Osteocyte (in vitro differentiated cells): ENCODE data around the gene FCGR2B. TPM values are rescaled to one million over a fixed set of nuclear protein-coding genes. Genes with fewer than 3 reads are reported as not detected.
"Not testable (repeated sequence)": the region's sequence is repeated elsewhere in the genome, so short reads cannot be mapped to it uniquely, and the experiment has no call there.

Experiments
- DNase-seq: peaks from one replicate; pipeline ENCODE4 v3.0.0; 2021; ENCODE audit warnings: mixed read lengths; ENCODE audit not compliant: unreplicated experiment; ENCODE audit errors: extremely low spot score
- H3K27ac Mint-ChIP-seq: one replicate; pipeline ENCODE4 v1.8.0; 2021; ENCODE audit warnings: mild to moderate bottlenecking, mixed read lengths; ENCODE audit not compliant: unreplicated experiment
- H3K27me3 Mint-ChIP-seq: one replicate; pipeline ENCODE4 v1.8.0; 2021; ENCODE audit warnings: mixed read lengths; ENCODE audit not compliant: unreplicated experiment
- H3K36me3 Mint-ChIP-seq: one replicate; pipeline ENCODE4 v1.8.0; 2021; ENCODE audit warnings: mixed read lengths; ENCODE audit not compliant: unreplicated experiment
- H3K4me1 Mint-ChIP-seq: one replicate; pipeline ENCODE4 v1.8.0; 2021; ENCODE audit warnings: mixed read lengths; ENCODE audit not compliant: unreplicated experiment
- H3K4me3 Mint-ChIP-seq: one replicate; pipeline ENCODE4 v1.8.0; 2021; ENCODE audit warnings: mild to moderate bottlenecking, moderate library complexity, mixed read lengths; ENCODE audit not compliant: unreplicated experiment
- H3K9me3 Mint-ChIP-seq: one replicate; pipeline ENCODE4 v1.8.0; 2021; ENCODE audit warnings: mixed read lengths; ENCODE audit not compliant: unreplicated experiment
- total RNA-seq: library from RNA; stranded (reverse); gene quantifications from 2 replicates; pipeline ENCODE4 v1.2.1, GENCODE V29; 2021
- TF ChIP-seq, protein P1 (sequence below): fragments of 200-600 bp; sonication (generic); IDR thresholded peaks from 2 replicates; pipeline ENCODE4 v1.5.0; 2021; ENCODE audit warnings: antibody characterized with exemption, mild to moderate bottlenecking, moderate library complexity

The FCGR2B gene
- total RNA-seq, 1 donor from 2014 or later = not detected

DNA sequence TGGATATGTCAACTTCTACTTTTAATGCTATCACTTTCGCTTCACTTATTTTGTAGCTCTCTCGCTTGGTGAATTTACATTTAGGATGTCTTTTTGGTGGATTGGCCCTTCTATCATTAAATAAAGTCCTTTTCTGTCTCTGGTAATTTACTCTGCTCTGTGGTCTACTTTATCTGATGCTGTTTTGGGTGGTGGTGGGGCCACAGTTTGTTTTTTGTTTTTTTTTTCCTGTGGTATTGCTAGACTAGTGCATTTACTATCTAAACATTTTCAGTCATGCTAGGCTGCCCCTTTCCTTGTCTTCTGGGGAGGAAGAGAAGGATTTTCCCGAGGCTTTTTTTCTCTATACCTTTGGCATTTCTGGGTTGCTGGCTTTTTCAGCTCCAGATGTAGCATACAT, 26.0 kb downstream of the FCGR2B start:
- Mint-ChIP-seq H3K27ac (no peak overlapping the region), H3K36me3 (no peaks in the 10 kb centered on the region)

DNA sequence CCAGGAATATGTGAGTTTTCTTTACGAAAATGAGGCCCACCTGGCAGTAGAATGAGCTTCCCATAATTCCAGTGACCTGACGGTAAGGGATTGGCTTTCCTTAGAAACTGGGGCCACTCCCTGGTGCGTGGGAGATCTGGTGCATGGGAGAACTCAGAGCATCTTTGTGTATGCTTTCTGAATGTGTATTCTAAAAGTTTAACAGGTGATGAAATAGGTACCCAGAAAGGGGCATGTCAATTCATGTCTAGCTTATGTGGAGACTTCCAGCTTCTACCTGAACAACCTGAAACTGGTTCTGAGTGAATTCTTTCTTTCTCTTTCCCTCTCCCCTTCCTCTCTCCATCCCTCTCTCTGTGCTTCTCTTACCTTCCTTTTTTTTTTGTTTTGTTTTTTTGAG, 28.9 kb downstream of the FCGR2B start:
- Mint-ChIP-seq H3K4me1 (no peaks in the 10 kb centered on the region), H3K36me3 (no peaks in the 10 kb centered on the region)

More for the DNA sequence above, 26.0 kb downstream of the FCGR2B start:
- Mint-ChIP-seq H3K4me1 (no peaks in the 10 kb centered on the region), H3K9me3 (no peaks in the 10 kb centered on the region), H3K4me3 (no peak overlapping the region), H3K27me3 (peaks cover 32% of the 10 kb centered on the region)
- DNase-seq = no peak
- TF ChIP-seq, protein P1, sequence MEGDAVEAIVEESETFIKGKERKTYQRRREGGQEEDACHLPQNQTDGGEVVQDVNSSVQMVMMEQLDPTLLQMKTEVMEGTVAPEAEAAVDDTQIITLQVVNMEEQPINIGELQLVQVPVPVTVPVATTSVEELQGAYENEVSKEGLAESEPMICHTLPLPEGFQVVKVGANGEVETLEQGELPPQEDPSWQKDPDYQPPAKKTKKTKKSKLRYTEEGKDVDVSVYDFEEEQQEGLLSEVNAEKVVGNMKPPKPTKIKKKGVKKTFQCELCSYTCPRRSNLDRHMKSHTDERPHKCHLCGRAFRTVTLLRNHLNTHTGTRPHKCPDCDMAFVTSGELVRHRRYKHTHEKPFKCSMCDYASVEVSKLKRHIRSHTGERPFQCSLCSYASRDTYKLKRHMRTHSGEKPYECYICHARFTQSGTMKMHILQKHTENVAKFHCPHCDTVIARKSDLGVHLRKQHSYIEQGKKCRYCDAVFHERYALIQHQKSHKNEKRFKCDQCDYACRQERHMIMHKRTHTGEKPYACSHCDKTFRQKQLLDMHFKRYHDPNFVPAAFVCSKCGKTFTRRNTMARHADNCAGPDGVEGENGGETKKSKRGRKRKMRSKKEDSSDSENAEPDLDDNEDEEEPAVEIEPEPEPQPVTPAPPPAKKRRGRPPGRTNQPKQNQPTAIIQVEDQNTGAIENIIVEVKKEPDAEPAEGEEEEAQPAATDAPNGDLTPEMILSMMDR = no peak

DNA sequence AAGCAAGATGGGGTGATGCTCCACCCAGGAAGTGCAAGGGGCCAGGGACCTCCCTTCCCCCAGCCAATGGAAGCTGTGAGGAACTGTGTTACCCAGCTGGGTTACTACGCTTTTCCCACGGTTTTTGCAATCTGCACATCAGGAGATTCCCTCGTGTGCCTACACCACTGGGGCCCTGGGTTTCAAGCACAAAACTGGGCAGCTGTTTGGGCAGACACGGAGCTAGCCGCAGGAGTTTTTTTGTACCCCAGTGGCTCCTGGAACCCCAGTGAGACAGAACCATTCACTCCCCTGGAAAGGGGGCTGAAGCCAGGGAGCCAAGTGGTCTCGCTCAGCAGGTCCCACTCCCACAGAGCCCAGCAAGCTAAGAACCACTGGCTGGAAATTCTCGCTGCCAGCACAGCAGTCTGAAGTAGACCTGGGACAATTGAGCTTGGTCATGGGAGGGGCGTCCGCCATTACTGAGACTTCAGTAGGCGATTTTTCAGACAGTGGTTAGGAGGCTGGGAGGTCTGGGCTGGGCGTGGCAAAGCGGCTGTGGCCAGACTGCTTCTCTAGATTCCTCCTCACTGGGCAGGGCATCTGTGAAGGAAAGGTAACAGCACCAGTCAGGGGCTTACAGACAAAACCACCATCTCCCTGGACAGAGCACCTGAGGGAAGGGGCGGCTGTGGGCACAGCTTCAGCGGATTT, 30.2 kb downstream of the FCGR2B start:
- H3K4me1 Mint-ChIP-seq, H3K4me3 Mint-ChIP-seq, H3K9me3 Mint-ChIP-seq, H3K27ac Mint-ChIP-seq, H3K36me3 Mint-ChIP-seq: not testable (repeated sequence)
- peak; percentile 62 for DNase-seq
- H3K27me3 Mint-ChIP-seq = peaks cover 38% of the 10 kb centered on the region

More for the DNA sequence above, 28.9 kb downstream of the FCGR2B start:
- TF ChIP-seq, protein P1 = no peak
- H3K4me3 Mint-ChIP-seq = no peak overlapping the region
- peaks cover 29% of the 10 kb centered on the region for H3K27me3 Mint-ChIP-seq
- H3K9me3 Mint-ChIP-seq = no peaks in the 10 kb centered on the region
- DNase-seq = peak; percentile 44
- H3K27ac Mint-ChIP-seq = no peak overlapping the region

DNA sequence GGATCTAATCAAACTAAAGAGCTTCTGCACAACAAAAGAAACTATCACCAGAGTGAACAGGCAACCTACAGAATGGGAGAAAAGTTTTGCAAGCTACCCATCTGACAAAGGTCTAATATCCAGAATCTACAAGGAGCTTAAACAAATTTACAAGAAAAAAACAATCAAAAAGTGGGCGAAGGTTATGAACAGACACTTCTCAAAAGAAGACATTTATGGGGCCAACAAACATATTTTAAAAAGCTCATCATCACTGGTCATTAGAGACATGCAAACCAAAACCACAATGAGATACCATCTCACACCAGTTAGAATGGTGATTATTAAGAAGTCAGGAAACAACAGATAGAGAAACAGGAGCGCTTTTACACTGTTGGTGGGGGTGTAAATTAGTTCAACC, 35.4 kb downstream of the FCGR2B start:
- not testable (repeated sequence) for H3K27ac Mint-ChIP-seq, H3K36me3 Mint-ChIP-seq, DNase-seq, H3K4me3 Mint-ChIP-seq, H3K9me3 Mint-ChIP-seq, H3K4me1 Mint-ChIP-seq
- peaks cover 43% of the 10 kb centered on the region for H3K27me3 Mint-ChIP-seq

DNA sequence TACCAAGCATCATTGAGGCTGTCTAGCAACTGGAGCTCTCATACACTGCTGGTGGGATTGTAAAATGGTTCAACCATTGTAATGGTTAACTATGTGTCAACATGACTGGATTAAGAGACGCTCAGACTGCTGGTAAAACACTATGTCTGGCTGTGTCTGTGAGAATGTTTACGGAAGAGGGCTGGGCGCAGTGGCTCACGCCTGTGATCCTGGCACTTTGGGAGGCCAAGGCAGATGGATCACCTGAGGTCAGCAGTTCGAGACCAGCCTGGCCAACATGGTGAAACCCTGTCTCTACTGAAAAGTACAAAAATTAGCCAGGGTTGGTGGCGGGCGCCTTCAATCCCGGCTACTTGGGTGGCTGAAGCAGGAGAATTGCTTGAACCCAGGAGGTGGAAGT, 39.3 kb downstream of the FCGR2B start:
- no peak overlapping the region for H3K4me3 Mint-ChIP-seq
- no peaks in the 10 kb centered on the region for H3K9me3 Mint-ChIP-seq
- H3K4me1 Mint-ChIP-seq = no peaks in the 10 kb centered on the region
- peaks cover 29% of the 10 kb centered on the region for H3K27me3 Mint-ChIP-seq
- TF ChIP-seq, protein P1 = no peak
- no peaks in the 10 kb centered on the region for H3K36me3 Mint-ChIP-seq
- DNase-seq = peak; percentile 64
- H3K27ac Mint-ChIP-seq = no peak overlapping the region

DNA sequence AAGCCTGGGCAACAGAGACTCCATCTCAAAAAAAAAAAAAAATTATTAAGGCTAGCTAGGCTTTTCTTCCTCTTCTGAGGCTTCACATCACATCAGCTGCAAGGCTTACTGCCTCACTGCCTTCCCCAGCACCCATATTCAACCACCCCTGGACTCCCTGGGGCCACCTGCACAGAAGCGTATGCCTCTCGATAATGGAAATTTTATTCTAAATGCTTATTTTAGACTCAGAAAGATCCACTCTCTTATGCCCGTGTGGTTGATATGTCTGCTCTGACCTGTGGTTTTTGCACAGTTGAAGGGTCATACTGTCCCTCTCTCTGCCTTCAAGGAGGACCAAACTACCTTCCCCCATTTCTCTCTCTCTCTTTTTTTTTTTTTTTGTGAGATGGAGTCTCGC, 42.6 kb downstream of the FCGR2B start:
- no peak for DNase-seq
- Mint-ChIP-seq H3K27me3 (peaks cover 18% of the 10 kb centered on the region), H3K36me3 (no peaks in the 10 kb centered on the region), H3K27ac (no peak overlapping the region), H3K4me3 (no peak overlapping the region), H3K9me3 (no peaks in the 10 kb centered on the region), H3K4me1 (no peaks in the 10 kb centered on the region)
- TF ChIP-seq, protein P1 = no peak
